ENCODE measurements around the gene TAAR9.

GRCh38 chr6:132544826-132545225, 6.7 kb downstream of the TAAR9 start:
- no peak for TF ChIP-seq CTCF (IDR thresholded peaks at IDR 0.05)
- TF ChIP-seq POLR2A (IDR thresholded peaks at IDR 0.05), result no peak
